ENCODE results near the gene FBXL14. TPM values are rescaled to one million over a fixed set of nuclear protein-coding genes. Genes with fewer than 3 reads are reported as not detected.
A peak's percentile ranks its signal among the peaks of the same experiment; 100 is the strongest.

FBXL14 gene
- polyA plus RNA-seq, 1 donor: 10.3 TPM

DNA sequence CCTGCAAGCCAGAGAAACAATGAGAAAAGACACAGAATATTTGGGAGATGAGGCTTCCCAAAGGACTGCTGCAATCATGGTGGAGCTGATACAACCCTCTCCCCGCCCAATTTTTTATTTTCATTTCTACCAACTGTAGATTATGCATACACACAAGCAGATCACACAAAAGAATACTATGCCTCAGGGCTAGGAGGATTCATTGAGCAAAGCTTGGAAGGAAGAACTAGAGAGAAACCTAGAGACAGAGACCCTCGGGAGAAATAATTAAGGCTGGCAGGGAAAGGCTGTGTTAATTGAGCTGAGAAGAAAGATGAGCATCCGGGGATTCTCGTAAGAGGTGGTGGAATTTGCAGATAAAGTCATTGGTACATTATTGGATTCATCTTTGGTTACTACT lies 24.8 kb upstream of the FBXL14 start:
- Histone ChIP-seq H3K4me1 (ENCODE audit: control insufficient read depth, insufficient read depth, low read length) (peaks cover 8% of the 10 kb centered on the region), H3K36me3 (ENCODE audit: control insufficient read depth, insufficient read depth, low read length) (no peaks in the 10 kb centered on the region), H3K27ac (ENCODE audit: low read length) (no peak overlapping the region), H3K9me3 (ENCODE audit: control insufficient read depth, low read depth, low read length) (no peaks in the 10 kb centered on the region), H3K4me3 (ENCODE audit: low read length) (no peak overlapping the region), H3K27me3 (ENCODE audit: control insufficient read depth, insufficient read depth, low read length) (no peaks in the 10 kb centered on the region)
- WGBS (ENCODE audit: insufficient coverage, low lambda C conversion rate): 80% methylated on average over 2 of the region's 4 CpGs
- no peak for DNase-seq

DNA sequence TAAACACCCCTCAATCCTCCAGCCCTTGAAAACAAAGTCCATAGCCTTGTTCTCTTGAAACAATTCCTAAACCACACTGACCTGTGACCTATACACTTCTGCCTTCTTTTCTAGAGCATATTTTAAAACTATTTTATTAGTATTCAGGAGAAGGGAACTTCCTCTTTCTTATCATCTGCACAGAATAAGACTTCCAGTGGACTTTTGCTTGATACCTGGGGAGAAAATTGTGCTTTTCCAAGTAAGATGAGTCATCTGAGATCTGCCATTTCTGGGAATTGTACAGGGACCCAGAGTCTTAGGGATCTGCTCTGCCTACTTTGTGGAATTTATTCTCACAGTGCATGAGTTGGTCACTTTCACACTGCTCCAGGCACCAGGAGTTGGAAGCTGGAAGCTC lies 24.1 kb upstream of the FBXL14 start:
- H3K27me3 ChIP-seq (ENCODE audit: control insufficient read depth, insufficient read depth, low read length): no peaks in the 10 kb centered on the region
- H3K36me3 ChIP-seq (ENCODE audit: control insufficient read depth, insufficient read depth, low read length): no peaks in the 10 kb centered on the region
- H3K4me3 ChIP-seq (ENCODE audit: low read length): no peak overlapping the region
- peak; percentile 30 to 74 for DNase-seq
- H3K27ac ChIP-seq (ENCODE audit: low read length): peak overlapping the region; percentile 33
- peaks cover 8% of the 10 kb centered on the region for H3K4me1 ChIP-seq (ENCODE audit: control insufficient read depth, insufficient read depth, low read length)
- H3K9me3 ChIP-seq (ENCODE audit: control insufficient read depth, low read depth, low read length): no peaks in the 10 kb centered on the region

DNA sequence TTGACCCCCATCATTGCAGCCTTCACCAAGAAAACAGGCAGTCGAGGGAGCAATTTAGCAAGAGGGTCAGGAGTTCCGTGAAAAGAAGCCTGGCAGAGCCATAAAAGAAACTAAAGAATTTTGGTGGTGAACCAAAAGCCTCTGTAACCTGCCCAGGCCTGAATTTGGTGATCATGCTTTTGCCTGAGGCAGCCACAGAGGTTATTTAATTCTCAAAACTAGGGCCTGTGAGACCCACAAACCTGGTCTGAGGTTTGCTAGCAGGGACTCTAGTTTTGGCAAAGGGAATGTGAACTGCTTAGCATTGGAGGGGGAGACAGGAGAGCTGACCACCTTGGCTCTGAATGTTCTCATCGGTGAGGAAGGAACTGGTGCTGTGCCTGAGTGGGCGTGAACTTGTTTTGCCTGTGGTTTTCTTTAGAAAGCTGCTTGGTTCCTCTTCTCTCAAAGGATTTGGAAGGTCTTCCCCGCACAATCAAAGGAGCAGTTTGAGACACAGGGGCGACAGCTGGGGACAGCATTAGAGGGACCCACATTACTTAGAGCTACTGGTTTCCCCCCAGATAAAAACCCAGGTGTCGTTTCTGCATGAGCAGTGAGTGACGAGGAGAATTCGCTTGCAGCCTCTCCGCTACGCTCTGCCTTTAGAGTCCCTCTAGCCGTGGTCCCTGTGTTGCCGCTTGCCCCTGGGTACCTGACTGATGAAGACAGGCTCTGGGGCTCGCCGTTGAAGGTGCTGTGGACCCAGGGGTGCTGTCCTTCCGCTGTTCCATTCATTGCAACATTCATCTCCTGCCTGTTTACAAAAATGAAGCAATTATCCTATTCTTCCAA lies 22.1 kb upstream of the FBXL14 start:
- no CpG with 5 or more reads among the region's 16 CpGs for WGBS (ENCODE audit: insufficient coverage, low lambda C conversion rate)
- H3K27ac ChIP-seq (ENCODE audit: low read length): no peak overlapping the region
- peaks cover 8% of the 10 kb centered on the region for H3K4me1 ChIP-seq (ENCODE audit: control insufficient read depth, insufficient read depth, low read length)
- no peak for DNase-seq
- no peaks in the 10 kb centered on the region for H3K9me3 ChIP-seq (ENCODE audit: control insufficient read depth, low read depth, low read length)
- no peaks in the 10 kb centered on the region for H3K36me3 ChIP-seq (ENCODE audit: control insufficient read depth, insufficient read depth, low read length)
- no peak overlapping the region for H3K4me3 ChIP-seq (ENCODE audit: low read length)
- no peaks in the 10 kb centered on the region for H3K27me3 ChIP-seq (ENCODE audit: control insufficient read depth, insufficient read depth, low read length)

DNA sequence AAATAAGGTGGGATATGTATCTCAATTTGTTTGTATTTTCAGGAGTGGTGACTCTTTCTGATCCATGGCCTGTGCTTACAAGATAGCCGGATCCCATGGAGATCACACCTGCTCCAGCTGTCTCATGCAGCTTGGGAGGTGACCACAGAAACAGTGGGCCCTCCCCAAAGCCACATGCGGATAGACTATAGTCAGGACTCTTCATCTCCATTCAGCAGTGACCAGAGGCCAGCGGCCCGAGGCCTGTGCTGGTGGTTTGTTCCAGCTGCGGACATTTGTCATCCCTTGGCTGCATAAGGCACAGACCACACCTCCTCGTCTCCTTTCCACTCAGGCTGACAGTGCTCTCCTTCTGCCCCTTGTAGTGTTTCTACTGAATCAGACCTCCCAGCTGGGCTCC lies 20.0 kb upstream of the FBXL14 start:
- no peak for DNase-seq
- no peaks in the 10 kb centered on the region for H3K9me3 ChIP-seq (ENCODE audit: control insufficient read depth, low read depth, low read length)
- H3K4me1 ChIP-seq (ENCODE audit: control insufficient read depth, insufficient read depth, low read length): peaks cover 8% of the 10 kb centered on the region
- no CpG with 5 or more reads among the region's 6 CpGs for WGBS (ENCODE audit: insufficient coverage, low lambda C conversion rate)
- H3K4me3 ChIP-seq (ENCODE audit: low read length): no peak overlapping the region
- no peak overlapping the region for H3K27ac ChIP-seq (ENCODE audit: low read length)
- no peaks in the 10 kb centered on the region for H3K36me3 ChIP-seq (ENCODE audit: control insufficient read depth, insufficient read depth, low read length)
- no peaks in the 10 kb centered on the region for H3K27me3 ChIP-seq (ENCODE audit: control insufficient read depth, insufficient read depth, low read length)

DNA sequence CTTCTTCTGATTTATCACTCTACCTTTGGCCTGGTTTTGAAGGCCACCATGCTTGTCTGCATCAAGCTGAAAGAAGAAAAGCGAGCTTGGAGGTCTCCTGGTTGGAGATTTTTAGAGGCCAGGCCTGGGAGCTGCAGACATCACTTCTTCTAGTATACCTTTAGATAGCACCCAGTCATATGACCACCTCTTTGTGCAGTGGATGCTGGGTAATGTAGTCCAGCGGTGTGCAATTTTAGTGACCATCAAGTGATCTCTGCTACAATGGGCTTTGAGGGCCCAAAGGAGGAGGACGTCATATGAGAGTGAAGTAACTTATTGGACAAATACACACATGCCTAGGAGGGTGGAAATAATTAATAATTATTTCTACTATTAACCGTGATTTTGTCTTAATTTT lies 19.5 kb upstream of the FBXL14 start:
- Histone ChIP-seq H3K4me1 (ENCODE audit: control insufficient read depth, insufficient read depth, low read length) (peaks cover 4% of the 10 kb centered on the region), H3K9me3 (ENCODE audit: control insufficient read depth, low read depth, low read length) (no peaks in the 10 kb centered on the region), H3K4me3 (ENCODE audit: low read length) (no peak overlapping the region), H3K27me3 (ENCODE audit: control insufficient read depth, insufficient read depth, low read length) (no peaks in the 10 kb centered on the region), H3K27ac (ENCODE audit: low read length) (no peak overlapping the region), H3K36me3 (ENCODE audit: control insufficient read depth, insufficient read depth, low read length) (no peaks in the 10 kb centered on the region)
- DNase-seq: no peak
- WGBS (ENCODE audit: insufficient coverage, low lambda C conversion rate): 100% methylated on average over 2 of the region's 4 CpGs

DNA sequence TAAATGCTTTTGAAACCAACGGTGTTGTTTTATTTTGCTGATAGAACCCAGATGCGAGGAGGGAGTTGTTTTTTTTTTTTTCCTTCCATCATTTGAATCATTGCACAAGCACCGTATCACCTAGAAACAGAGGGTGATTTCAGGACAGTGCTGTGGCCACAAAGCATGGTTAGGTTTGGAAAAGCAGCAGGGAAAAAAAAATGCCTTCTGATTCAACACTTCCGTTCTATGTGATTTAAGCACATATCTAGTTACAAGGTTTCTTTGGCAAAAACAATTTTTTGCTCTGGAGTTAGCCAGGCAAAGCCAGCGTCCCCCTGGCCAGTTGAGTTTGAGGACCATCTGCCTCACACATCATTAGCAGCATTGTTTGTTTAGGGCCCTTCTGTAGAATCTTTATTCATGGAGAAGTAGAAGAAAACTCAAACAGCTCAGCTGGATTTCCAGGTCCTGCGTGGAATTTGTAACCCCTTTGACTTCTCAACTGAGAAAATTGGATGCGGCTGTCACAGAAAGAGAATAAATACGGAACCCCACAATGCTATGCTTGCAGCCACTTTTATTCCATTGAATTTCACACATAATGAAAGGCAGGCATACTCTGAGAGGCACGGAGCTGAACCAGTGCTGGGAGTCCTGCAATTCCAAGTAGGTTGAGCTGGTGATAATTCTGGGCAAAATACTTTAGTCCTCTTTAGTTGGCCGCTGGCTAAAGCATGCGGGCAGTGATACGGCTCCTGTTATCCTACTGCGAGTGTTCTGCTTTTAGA lies 17.6 kb upstream of the FBXL14 start:
- Histone ChIP-seq H3K9me3 (ENCODE audit: control insufficient read depth, low read depth, low read length) (no peaks in the 10 kb centered on the region), H3K4me3 (ENCODE audit: low read length) (no peak overlapping the region), H3K36me3 (ENCODE audit: control insufficient read depth, insufficient read depth, low read length) (no peaks in the 10 kb centered on the region), H3K27ac (ENCODE audit: low read length) (no peak overlapping the region), H3K27me3 (ENCODE audit: control insufficient read depth, insufficient read depth, low read length) (no peaks in the 10 kb centered on the region), H3K4me1 (ENCODE audit: control insufficient read depth, insufficient read depth, low read length) (no peaks in the 10 kb centered on the region)
- WGBS (ENCODE audit: insufficient coverage, low lambda C conversion rate): 86% methylated on average over 5 of the region's 13 CpGs
- no peak for DNase-seq

DNA sequence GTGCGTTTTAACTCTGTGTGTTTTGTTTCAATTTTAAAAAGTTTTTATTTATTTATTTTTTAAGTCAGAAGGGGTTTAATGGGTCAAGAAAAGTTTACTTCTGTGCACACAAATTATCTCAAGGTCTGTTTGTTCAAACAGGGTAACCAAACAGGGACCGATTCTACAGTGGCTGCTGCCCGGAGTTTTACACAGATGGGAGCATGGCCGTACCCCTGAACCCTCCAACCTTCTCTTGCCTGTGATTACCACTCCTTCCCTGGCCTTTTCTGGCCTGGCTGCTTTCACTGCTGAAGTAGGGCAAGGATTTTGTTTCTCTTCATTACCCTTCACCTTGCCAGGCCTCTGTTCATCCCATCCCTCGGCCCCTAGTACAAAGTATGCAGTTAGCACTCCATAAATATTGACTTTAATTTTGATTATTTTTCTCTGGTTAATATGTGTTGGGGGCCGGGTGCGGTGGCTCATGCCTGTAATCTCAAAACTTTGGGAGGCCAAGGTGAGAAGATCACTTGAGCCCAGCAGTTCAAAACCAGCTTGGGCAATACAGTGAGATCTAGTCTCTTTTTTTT lies 15.8 kb upstream of the FBXL14 start:
- Histone ChIP-seq H3K36me3 (ENCODE audit: control insufficient read depth, insufficient read depth, low read length) (no peaks in the 10 kb centered on the region), H3K4me3 (ENCODE audit: low read length) (no peak overlapping the region), H3K4me1 (ENCODE audit: control insufficient read depth, insufficient read depth, low read length) (peaks cover 5% of the 10 kb centered on the region), H3K27me3 (ENCODE audit: control insufficient read depth, insufficient read depth, low read length) (no peaks in the 10 kb centered on the region), H3K27ac (ENCODE audit: low read length) (no peak overlapping the region), H3K9me3 (ENCODE audit: control insufficient read depth, low read depth, low read length) (no peaks in the 10 kb centered on the region)
- no CpG with 5 or more reads among the region's 7 CpGs for WGBS (ENCODE audit: insufficient coverage, low lambda C conversion rate)
- no peak for DNase-seq

DNA sequence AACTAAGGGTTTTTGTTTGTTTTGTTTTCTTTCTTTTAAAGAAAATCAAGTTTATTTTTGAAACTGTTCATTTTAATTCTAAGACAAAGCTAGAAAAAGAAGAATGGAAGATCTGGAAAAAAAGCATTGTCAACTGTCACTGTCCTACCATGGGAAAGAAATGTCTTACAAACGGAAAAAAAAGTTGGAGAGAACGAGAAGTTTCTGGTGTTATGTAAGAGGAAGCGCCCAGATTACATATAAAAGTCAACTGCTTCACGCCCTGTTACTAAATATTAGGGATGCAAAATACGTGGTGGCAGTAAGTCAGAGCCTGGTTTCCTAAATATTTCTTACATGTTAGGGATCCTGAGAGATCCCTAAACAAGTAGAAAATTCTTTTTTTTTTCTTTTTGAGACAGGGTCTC lies 14.3 kb upstream of the FBXL14 start:
- Histone ChIP-seq H3K27ac (ENCODE audit: low read length) (no peak overlapping the region), H3K4me3 (ENCODE audit: low read length) (no peak overlapping the region), H3K9me3 (ENCODE audit: control insufficient read depth, low read depth, low read length) (no peaks in the 10 kb centered on the region), H3K36me3 (ENCODE audit: control insufficient read depth, insufficient read depth, low read length) (no peaks in the 10 kb centered on the region), H3K27me3 (ENCODE audit: control insufficient read depth, insufficient read depth, low read length) (no peaks in the 10 kb centered on the region), H3K4me1 (ENCODE audit: control insufficient read depth, insufficient read depth, low read length) (peaks cover 5% of the 10 kb centered on the region)
- no peak for DNase-seq
- 100% methylated on average over 1 of the region's 5 CpGs for WGBS (ENCODE audit: insufficient coverage, low lambda C conversion rate)

DNA sequence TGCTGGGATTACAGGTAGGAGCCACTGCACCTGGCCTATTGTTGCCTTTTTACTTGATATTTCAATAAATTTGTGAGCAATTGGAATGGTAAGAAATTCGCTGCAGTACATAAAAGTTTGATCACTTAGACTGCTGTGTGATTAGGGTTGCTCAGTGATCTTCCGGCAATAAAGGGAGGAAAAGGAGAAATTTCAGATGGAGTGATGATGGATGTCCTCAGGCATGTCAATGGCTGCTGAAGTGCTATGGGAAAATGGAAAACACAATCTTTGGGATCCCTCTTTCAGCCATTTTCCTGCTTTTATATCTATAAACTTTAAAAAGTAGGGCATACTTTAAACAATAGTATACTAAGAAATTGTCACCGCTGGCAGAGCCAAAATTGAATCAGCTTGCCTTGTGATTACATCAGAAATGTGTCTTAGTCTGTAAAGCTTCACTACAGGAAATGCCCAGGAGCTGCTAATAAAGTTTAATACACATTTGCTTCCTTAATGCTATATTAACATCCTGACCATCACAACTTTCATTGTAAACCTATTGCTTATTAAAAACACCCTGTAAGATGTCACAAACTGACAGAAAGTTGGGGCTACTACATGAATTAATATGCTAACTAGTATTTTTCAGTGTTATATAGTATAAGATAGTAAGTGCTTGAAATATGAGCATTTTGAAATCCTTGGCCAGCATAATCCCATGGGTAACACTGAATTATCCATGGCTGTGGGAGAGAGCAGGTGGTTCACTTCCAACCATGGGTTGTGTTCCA lies 13.7 kb upstream of the FBXL14 start:
- no peak overlapping the region for H3K27ac ChIP-seq (ENCODE audit: low read length)
- no peak for DNase-seq
- H3K27me3 ChIP-seq (ENCODE audit: control insufficient read depth, insufficient read depth, low read length): no peaks in the 10 kb centered on the region
- no peaks in the 10 kb centered on the region for H3K36me3 ChIP-seq (ENCODE audit: control insufficient read depth, insufficient read depth, low read length)
- WGBS (ENCODE audit: insufficient coverage, low lambda C conversion rate): 100% methylated on average over 1 of the region's 3 CpGs
- H3K4me3 ChIP-seq (ENCODE audit: low read length): no peak overlapping the region
- H3K4me1 ChIP-seq (ENCODE audit: control insufficient read depth, insufficient read depth, low read length): peaks cover 5% of the 10 kb centered on the region
- no peaks in the 10 kb centered on the region for H3K9me3 ChIP-seq (ENCODE audit: control insufficient read depth, low read depth, low read length)

DNA sequence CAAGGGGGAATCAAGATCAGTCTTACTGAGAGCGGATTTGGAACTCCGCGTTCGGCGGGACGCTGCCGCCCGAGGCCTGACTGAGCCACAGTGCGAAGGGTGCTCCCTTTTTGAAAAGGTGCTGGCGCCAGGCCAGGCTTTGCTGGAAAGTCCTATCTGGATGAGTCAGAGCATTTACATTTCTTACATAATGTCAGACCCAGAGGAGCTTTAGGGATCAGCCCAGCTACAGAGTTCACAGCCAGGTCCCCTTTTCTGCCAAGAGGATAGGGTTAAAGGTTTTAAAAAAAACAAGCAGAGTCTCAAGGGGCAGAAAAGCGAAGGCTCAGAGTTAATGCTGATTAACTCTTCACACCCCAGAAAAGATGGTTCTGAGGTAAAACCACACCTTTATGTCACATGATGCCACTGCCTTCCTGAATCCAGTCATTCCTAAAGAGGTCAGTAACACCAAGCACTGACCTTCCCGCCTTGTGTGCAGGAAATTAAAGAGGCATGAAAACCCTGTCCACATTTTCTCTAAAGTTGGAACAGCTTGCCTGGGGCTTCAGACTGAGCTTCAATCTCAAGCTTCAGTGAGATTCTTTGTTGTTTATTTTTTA lies 11.7 kb upstream of the FBXL14 start:
- H3K36me3 ChIP-seq (ENCODE audit: control insufficient read depth, insufficient read depth, low read length): no peaks in the 10 kb centered on the region
- peak overlapping the region; percentile 42 for H3K4me3 ChIP-seq (ENCODE audit: low read length)
- peak; percentile 72 to 91 for DNase-seq
- H3K4me1 ChIP-seq (ENCODE audit: control insufficient read depth, insufficient read depth, low read length): peaks cover 5% of the 10 kb centered on the region
- peak overlapping the region; percentile 76 for H3K27ac ChIP-seq (ENCODE audit: low read length)
- H3K9me3 ChIP-seq (ENCODE audit: control insufficient read depth, low read depth, low read length): no peaks in the 10 kb centered on the region
- H3K27me3 ChIP-seq (ENCODE audit: control insufficient read depth, insufficient read depth, low read length): no peaks in the 10 kb centered on the region
- no CpG with 5 or more reads among the region's 12 CpGs for WGBS (ENCODE audit: insufficient coverage, low lambda C conversion rate)
